ENCODE results near the gene ST3GAL4. TPM values are rescaled to one million over a fixed set of nuclear protein-coding genes. Genes with fewer than 3 reads are reported as not detected.

The ST3GAL4 gene
- total and polyA plus RNA-seq, 9 of the 15 experiments (the other 6 are each of a cell fraction or from before 2014, with no cell fraction given): 0.27 to 22.9 (median 10.5) TPM

DNA sequence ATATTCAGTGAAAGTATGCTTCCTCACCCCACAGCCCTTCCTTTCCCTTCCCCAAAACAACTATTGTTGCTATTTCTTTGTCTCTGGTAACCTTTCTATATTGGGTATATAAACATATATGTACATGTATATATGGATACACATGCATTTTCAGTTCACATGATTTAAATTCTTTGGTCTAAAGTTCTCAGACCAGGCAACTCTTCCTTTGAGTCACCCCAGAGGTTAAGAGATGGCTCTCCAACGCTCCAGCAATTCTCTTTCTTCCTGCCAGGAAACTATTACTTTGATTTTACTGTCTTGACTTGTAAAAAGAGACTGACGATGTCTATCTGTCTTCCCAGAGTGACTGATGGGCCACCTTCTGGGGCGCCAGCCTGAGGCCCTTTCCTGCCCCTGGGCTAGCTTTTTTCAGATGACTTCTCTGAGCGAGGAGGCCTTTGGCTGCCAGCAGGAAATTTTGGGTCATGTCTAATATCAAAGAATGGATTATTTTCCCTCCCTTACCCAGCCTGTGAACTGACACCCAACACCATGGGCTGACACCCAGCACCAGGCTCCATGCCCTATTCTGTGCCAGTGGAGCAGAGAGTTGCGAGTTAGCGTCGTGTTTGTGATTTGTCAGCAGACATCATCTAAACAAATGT, 14.4 kb upstream of the ST3GAL4 start:
- H3K4me3 ChIP-seq: no peak overlapping the region
- POLR2A ChIA-PET: interaction anchor here (0.7 to 0.9 kb wide), 2 partner anchors 8 to 12 kb away, joined by 3 to 4 read pairs; no protein-coding TSS in a partner anchor
- DNase-seq (ENCODE audit: extremely low read depth in 1 of 4, low spot score in 3 of 4) (no peak), ATAC-seq (no peak), FAIRE-seq (no peak)
- H3K36me3 ChIP-seq (ENCODE audit: control insufficient read depth, insufficient read depth, low read length): peaks cover 44% of the 10 kb centered on the region; the same call in 2 of the 3 replicates
- peaks cover 20 to 41% of the 10 kb centered on the region in 2 experiments for H3K4me1 ChIP-seq (replicated peaks in 1 of 2; ENCODE audit: control insufficient read depth in 2 of 2, insufficient read depth in 2 of 2, low read length in 2 of 2)
- intact Hi-C loops (cut with micrococcal nuclease) (no loop called here), in situ Hi-C loops (cut with MboI) (no loop called here)
- H4K20me1 ChIP-seq (replicated peaks; ENCODE audit: control insufficient read depth, insufficient read depth, low read length): no peaks in the 10 kb centered on the region
- H3K9me3 ChIP-seq (replicated peaks; ENCODE audit: control insufficient read depth, insufficient read depth, low read depth, low read length): no peaks in the 10 kb centered on the region
- H3K4me2 ChIP-seq (ENCODE audit: insufficient read depth, low read length): no peak overlapping the region
- no peak overlapping the region for H2AFZ ChIP-seq (ENCODE audit: low read depth, low read length)
- no peak overlapping the region for H3K27ac ChIP-seq (ENCODE audit: extremely low read depth, low read depth, low read length)
- H3K27me3 ChIP-seq (ENCODE audit: control insufficient read depth in 2 of 2, insufficient read depth in 2 of 2, low read length in 2 of 2): no peaks in the 10 kb centered on the region
- no peak for TF ChIP-seq ELF2 (CRISPR knock-in tag; IDR thresholded peaks at IDR 0.05)
- no peak for TF ChIP-seq FOXP1 (CRISPR knock-in tag; IDR thresholded peaks at IDR 0.05)
- TF ChIP-seq, protein P1, sequence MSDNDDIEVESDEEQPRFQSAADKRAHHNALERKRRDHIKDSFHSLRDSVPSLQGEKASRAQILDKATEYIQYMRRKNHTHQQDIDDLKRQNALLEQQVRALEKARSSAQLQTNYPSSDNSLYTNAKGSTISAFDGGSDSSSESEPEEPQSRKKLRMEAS (CRISPR knock-in tag; IDR thresholded peaks at IDR 0.05): no peak
- TF ChIP-seq ZNF282 (CRISPR knock-in tag; IDR thresholded peaks at IDR 0.05): no peak
- TF ChIP-seq SPI1 (IDR thresholded peaks at IDR 0.05; ENCODE audit: borderline replicate concordance, low read depth, low read length): no peak
- no peak for TF ChIP-seq TCF7L2 (IDR thresholded peaks at IDR 0.05; ENCODE audit: low read depth, low read length)
- TF ChIP-seq ZNF224 (CRISPR knock-in tag; IDR thresholded peaks at IDR 0.05): no peak
- no peak for TF ChIP-seq NFYB (IDR thresholded peaks at IDR 0.05; ENCODE audit: extremely low read depth, insufficient read length)
- TF ChIP-seq ZNF57 (CRISPR knock-in tag; IDR thresholded peaks at IDR 0.05): no peak
- TF ChIP-seq ZNF324 (CRISPR knock-in tag; IDR thresholded peaks at IDR 0.05): no peak
- TF ChIP-seq ZNF695 (CRISPR knock-in tag; IDR thresholded peaks at IDR 0.05): no peak
- TF ChIP-seq, protein P2, sequence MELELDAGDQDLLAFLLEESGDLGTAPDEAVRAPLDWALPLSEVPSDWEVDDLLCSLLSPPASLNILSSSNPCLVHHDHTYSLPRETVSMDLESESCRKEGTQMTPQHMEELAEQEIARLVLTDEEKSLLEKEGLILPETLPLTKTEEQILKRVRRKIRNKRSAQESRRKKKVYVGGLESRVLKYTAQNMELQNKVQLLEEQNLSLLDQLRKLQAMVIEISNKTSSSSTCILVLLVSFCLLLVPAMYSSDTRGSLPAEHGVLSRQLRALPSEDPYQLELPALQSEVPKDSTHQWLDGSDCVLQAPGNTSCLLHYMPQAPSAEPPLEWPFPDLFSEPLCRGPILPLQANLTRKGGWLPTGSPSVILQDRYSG (tag; conservative IDR thresholded peaks at IDR 0.05; ENCODE audit: low read depth): no peak
- no peak for TF ChIP-seq ERF (CRISPR knock-in tag; IDR thresholded peaks at IDR 0.05)
- no peak for TF ChIP-seq ESRRB (CRISPR knock-in tag; IDR thresholded peaks at IDR 0.05; ENCODE audit: borderline replicate concordance)
- TF ChIP-seq, protein P3, sequence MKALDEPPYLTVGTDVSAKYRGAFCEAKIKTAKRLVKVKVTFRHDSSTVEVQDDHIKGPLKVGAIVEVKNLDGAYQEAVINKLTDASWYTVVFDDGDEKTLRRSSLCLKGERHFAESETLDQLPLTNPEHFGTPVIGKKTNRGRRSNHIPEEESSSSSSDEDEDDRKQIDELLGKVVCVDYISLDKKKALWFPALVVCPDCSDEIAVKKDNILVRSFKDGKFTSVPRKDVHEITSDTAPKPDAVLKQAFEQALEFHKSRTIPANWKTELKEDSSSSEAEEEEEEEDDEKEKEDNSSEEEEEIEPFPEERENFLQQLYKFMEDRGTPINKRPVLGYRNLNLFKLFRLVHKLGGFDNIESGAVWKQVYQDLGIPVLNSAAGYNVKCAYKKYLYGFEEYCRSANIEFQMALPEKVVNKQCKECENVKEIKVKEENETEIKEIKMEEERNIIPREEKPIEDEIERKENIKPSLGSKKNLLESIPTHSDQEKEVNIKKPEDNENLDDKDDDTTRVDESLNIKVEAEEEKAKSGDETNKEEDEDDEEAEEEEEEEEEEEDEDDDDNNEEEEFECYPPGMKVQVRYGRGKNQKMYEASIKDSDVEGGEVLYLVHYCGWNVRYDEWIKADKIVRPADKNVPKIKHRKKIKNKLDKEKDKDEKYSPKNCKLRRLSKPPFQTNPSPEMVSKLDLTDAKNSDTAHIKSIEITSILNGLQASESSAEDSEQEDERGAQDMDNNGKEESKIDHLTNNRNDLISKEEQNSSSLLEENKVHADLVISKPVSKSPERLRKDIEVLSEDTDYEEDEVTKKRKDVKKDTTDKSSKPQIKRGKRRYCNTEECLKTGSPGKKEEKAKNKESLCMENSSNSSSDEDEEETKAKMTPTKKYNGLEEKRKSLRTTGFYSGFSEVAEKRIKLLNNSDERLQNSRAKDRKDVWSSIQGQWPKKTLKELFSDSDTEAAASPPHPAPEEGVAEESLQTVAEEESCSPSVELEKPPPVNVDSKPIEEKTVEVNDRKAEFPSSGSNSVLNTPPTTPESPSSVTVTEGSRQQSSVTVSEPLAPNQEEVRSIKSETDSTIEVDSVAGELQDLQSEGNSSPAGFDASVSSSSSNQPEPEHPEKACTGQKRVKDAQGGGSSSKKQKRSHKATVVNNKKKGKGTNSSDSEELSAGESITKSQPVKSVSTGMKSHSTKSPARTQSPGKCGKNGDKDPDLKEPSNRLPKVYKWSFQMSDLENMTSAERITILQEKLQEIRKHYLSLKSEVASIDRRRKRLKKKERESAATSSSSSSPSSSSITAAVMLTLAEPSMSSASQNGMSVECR (CRISPR knock-in tag; IDR thresholded peaks at IDR 0.05): no peak
- no peak for TF ChIP-seq MYBL2 (IDR thresholded peaks at IDR 0.05; ENCODE audit: low read depth)
- no peak for TF ChIP-seq MYBL2 (CRISPR knock-in tag; IDR thresholded peaks at IDR 0.05; ENCODE audit: borderline replicate concordance)
- no peak for TF ChIP-seq CBX1 (IDR thresholded peaks at IDR 0.05; ENCODE audit: low read depth)
- 65% methylated on average over 7 of the region's 7 CpGs for WGBS (ENCODE audit: insufficient coverage, low coverage, missing lambda C conversion rate)
- peaks cover 8% of the 10 kb centered on the region for H3K9me1 ChIP-seq (ENCODE audit: control insufficient read depth, insufficient read depth, low read length)
- no peaks in the 10 kb centered on the region; the same call in 2 of the 3 replicates for H3K79me2 ChIP-seq (ENCODE audit: control insufficient read depth, insufficient read depth, low read length)
- CTCF ChIA-PET (ENCODE audit: low intra/inter-chr PET ratio): no interaction called here
- H3K9ac ChIP-seq (ENCODE audit: insufficient read depth in 1 of 2, low read depth in 2 of 2, low read length in 2 of 2): peak overlapping the region in 1 of 2 experiments; percentile 3; a peak in 1 of 4 replicates
- no TSS peak for BruUV-seq (replicated peaks)

All from K562 (cell line).